Astrocyte (in vitro differentiated cells and primary cell): ENCODE data around the gene KLHL25. TPM values are rescaled to one million over a fixed set of nuclear protein-coding genes. Genes with fewer than 3 reads are reported as not detected.
A peak's percentile ranks its signal among the peaks of the same experiment; 100 is the strongest.

ENCODE experiments used
- DNase-seq: peaks from one replicate; pipeline ENCODE4 v3.0.0-alpha.2; 2010; ENCODE audit warnings: low read depth
- FAIRE-seq: peaks from 2 replicates; lab custom pipeline; 2011; peaks lifted over from hg19 to GRCh38; lab: Jason Lieb, UNC
- H2AFZ ChIP-seq: 2 replicates; pipeline ENCODE4 v1.6.0; 2012; ENCODE audit warnings: low read depth, low read length, inconsistent platforms
- H3K27ac ChIP-seq: 2 replicates; pipeline ENCODE4 v1.5.1; 2011; ENCODE audit warnings: low read depth, low read length, inconsistent platforms
- H3K27me3 ChIP-seq: 2 replicates; pipeline ENCODE4 v1.6.0; 2011; ENCODE audit warnings: low read length, inconsistent platforms; ENCODE audit not compliant: insufficient read depth
- H3K36me3 ChIP-seq: 2 replicates; pipeline ENCODE4 v1.5.1; 2011; ENCODE audit warnings: low read length, inconsistent platforms; ENCODE audit not compliant: insufficient read depth
- H3K4me1 ChIP-seq: 2 replicates; pipeline ENCODE4 v1.5.1; 2011; ENCODE audit warnings: low read length, inconsistent platforms; ENCODE audit not compliant: insufficient read depth
- H3K4me2 ChIP-seq: 2 replicates; pipeline ENCODE4 v1.6.0; 2012; ENCODE audit warnings: low read length, inconsistent platforms
- H3K4me3 ChIP-seq: 2 replicates; pipeline ENCODE4 v1.5.1; 2011; ENCODE audit warnings: low read depth, mild to moderate bottlenecking, low read length, inconsistent platforms; ENCODE audit not compliant: insufficient read depth
- H3K79me2 ChIP-seq: 2 replicates; pipeline ENCODE4 v1.6.0; 2012; ENCODE audit warnings: mild to moderate bottlenecking, low read length, inconsistent platforms; ENCODE audit not compliant: insufficient read depth
- H3K9ac ChIP-seq: 2 replicates; pipeline ENCODE4 v1.6.0; 2012; ENCODE audit warnings: mild to moderate bottlenecking, low read length, inconsistent platforms
- H3K9me3 ChIP-seq: 2 replicates; pipeline ENCODE4 v1.5.1; 2012; ENCODE audit warnings: low read depth, mild to moderate bottlenecking, low read length, inconsistent platforms; ENCODE audit not compliant: insufficient read depth
- H4K20me1 ChIP-seq: 2 replicates; pipeline ENCODE4 v1.6.0; 2012; ENCODE audit warnings: low read length, inconsistent platforms; ENCODE audit not compliant: insufficient read depth
- H3K27ac Mint-ChIP-seq: one replicate; pipeline ENCODE4 v1.8.0; 2021; ENCODE audit warnings: mild to moderate bottlenecking, mixed read lengths; ENCODE audit not compliant: unreplicated experiment
- H3K27me3 Mint-ChIP-seq: one replicate; pipeline ENCODE4 v1.8.0; 2021; ENCODE audit warnings: low read depth, mixed read lengths; ENCODE audit not compliant: unreplicated experiment
- H3K36me3 Mint-ChIP-seq: one replicate; pipeline ENCODE4 v1.8.0; 2021; ENCODE audit warnings: low read depth, mixed read lengths; ENCODE audit not compliant: unreplicated experiment
- H3K4me1 Mint-ChIP-seq: one replicate; pipeline ENCODE4 v1.8.0; 2021; ENCODE audit warnings: low read depth, mixed read lengths; ENCODE audit not compliant: unreplicated experiment
- H3K4me3 Mint-ChIP-seq: one replicate; pipeline ENCODE4 v1.8.0; 2021; ENCODE audit warnings: mild to moderate bottlenecking, moderate library complexity, mixed read lengths; ENCODE audit not compliant: unreplicated experiment
- H3K9me3 Mint-ChIP-seq: one replicate; pipeline ENCODE4 v1.8.0; 2021; ENCODE audit warnings: mild to moderate bottlenecking, mixed read lengths; ENCODE audit not compliant: unreplicated experiment
- CTCF ChIP-seq: IDR thresholded peaks from 2 replicates; pipeline ENCODE4 v1.5.1; 2011; ENCODE audit warnings: low read depth, mild to moderate bottlenecking, inconsistent platforms, low read length, moderate library complexity; ENCODE audit not compliant: insufficient read depth
- EZH2 ChIP-seq: IDR thresholded peaks from 2 replicates; pipeline ENCODE4 v1.6.1; 2012; ENCODE audit warnings: mild to moderate bottlenecking, low read length, inconsistent platforms; ENCODE audit not compliant: insufficient read depth
- total RNA-seq: library from RNA; stranded (reverse); gene quantifications from 2 replicates; pipeline ENCODE4 v1.2.1, GENCODE V29; 2021

KLHL25 gene
- total RNA-seq, 1 donor from 2014 or later, result 5.6 TPM

GRCh38 chr15:85828874-85829273 is 34.1 kb upstream of the KLHL25 start:
- H3K4me2 ChIP-seq, result no peak overlapping the region
- Mint-ChIP-seq H3K27me3 (peaks cover 7% of the 10 kb centered on the region), H3K4me1 (peaks cover 5% of the 10 kb centered on the region), H3K4me3 (no peak overlapping the region), H3K27ac (no peak overlapping the region), H3K9me3 (no peaks in the 10 kb centered on the region), H3K36me3 (no peaks in the 10 kb centered on the region)
- H3K9me3 ChIP-seq, result no peaks in the 10 kb centered on the region
- H3K4me3 ChIP-seq, result no peak overlapping the region
- DNase-seq (no peak), FAIRE-seq (no peak)
- H3K9ac ChIP-seq, result no peak overlapping the region
- no peak overlapping the region for H2AFZ ChIP-seq
- no peaks in the 10 kb centered on the region for H3K79me2 ChIP-seq
- no peaks in the 10 kb centered on the region for H3K4me1 ChIP-seq
- H4K20me1 ChIP-seq, result no peaks in the 10 kb centered on the region
- H3K36me3 ChIP-seq, result no peaks in the 10 kb centered on the region
- no peak overlapping the region for H3K27ac ChIP-seq
- peaks cover 2% of the 10 kb centered on the region for H3K27me3 ChIP-seq
- TF ChIP-seq CTCF (no peak), EZH2 (no peak)

DNA sequence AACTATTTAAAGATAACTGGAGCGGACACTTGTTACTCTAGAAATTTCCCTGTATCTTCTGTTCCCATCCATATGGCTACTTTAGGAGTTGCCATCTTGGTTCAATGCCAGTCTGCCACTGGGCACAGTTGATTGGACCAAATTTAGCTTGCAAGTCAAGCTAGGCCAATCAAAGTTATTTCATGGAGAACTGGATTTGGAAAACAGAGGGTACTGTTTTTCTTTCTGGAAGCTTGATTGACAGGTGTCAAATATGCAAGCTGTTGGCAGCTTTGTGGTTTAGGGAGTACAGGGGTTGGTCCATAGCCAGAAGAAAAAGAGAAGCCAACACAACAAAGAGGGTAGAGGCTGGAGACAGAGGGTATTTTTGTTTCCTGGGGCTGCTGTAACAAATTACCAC is 33.4 kb upstream of the KLHL25 start:
- DNase-seq, result no peak
- no peak for FAIRE-seq
- H3K4me1 Mint-ChIP-seq, result peaks cover 5% of the 10 kb centered on the region
- no peaks in the 10 kb centered on the region for H3K4me1 ChIP-seq
- H3K27me3 ChIP-seq, result peaks cover 2% of the 10 kb centered on the region
- H3K9me3 ChIP-seq, result no peaks in the 10 kb centered on the region
- no peaks in the 10 kb centered on the region for H3K79me2 ChIP-seq
- no peak overlapping the region for H3K4me3 Mint-ChIP-seq
- peaks cover 4% of the 10 kb centered on the region for H3K27me3 Mint-ChIP-seq
- no peak overlapping the region for H3K27ac ChIP-seq
- H2AFZ ChIP-seq, result no peak overlapping the region
- H3K4me3 ChIP-seq, result no peak overlapping the region
- H3K36me3 Mint-ChIP-seq, result no peaks in the 10 kb centered on the region
- TF ChIP-seq CTCF (no peak), EZH2 (no peak)
- H3K9ac ChIP-seq, result no peak overlapping the region
- H3K9me3 Mint-ChIP-seq, result no peaks in the 10 kb centered on the region
- no peak overlapping the region for H3K4me2 ChIP-seq
- no peaks in the 10 kb centered on the region for H3K36me3 ChIP-seq
- no peak overlapping the region for H3K27ac Mint-ChIP-seq
- H4K20me1 ChIP-seq, result no peaks in the 10 kb centered on the region

GRCh38 chr15:85826756-85827515 is 32.2 kb upstream of the KLHL25 start:
- no peak for FAIRE-seq
- H3K27me3 Mint-ChIP-seq, result peaks cover 3% of the 10 kb centered on the region

More at GRCh38 chr15:85826756-85827515, 32.2 kb upstream of the KLHL25 start:
- Histone ChIP-seq H3K4me3 (no peak overlapping the region), H3K4me2 (no peak overlapping the region), H2AFZ (no peak overlapping the region), H3K27me3 (no peaks in the 10 kb centered on the region), H3K27ac (no peak overlapping the region), H3K4me1 (no peaks in the 10 kb centered on the region), H3K36me3 (no peaks in the 10 kb centered on the region), H3K9ac (no peak overlapping the region), H4K20me1 (no peaks in the 10 kb centered on the region), H3K79me2 (no peaks in the 10 kb centered on the region), H3K9me3 (no peaks in the 10 kb centered on the region)
- Mint-ChIP-seq H3K36me3 (no peaks in the 10 kb centered on the region), H3K9me3 (no peaks in the 10 kb centered on the region), H3K4me3 (no peak overlapping the region), H3K4me1 (peaks cover 5% of the 10 kb centered on the region), H3K27ac (peak overlapping the region; percentile 18)
- TF ChIP-seq EZH2 (no peak), CTCF (no peak)
- DNase-seq, result peak; percentile 20
